ENCODE data around the gene RAD9A. TPM values are rescaled to one million over a fixed set of nuclear protein-coding genes. Genes with fewer than 3 reads are reported as not detected.

RAD9A gene
- total RNA-seq, 1 experiment from 2014 or later, result 11.7 TPM

GRCh38 chr11:67367761-67368227 lies 24.0 kb upstream of the RAD9A start:
- peaks cover 24% of the 10 kb centered on the region for H3K4me1 ChIP-seq
- no peak overlapping the region for H3K4me3 ChIP-seq
- no peak overlapping the region for H3K27ac ChIP-seq
- peaks cover 8% of the 10 kb centered on the region; the same call in 1 of the 2 replicates for H3K36me3 ChIP-seq
- no peaks in the 10 kb centered on the region for H3K9me3 ChIP-seq (replicated peaks)
- no peaks in the 10 kb centered on the region for H3K27me3 ChIP-seq
- no peak for DNase-seq

- Histone ChIP-seq H3K4me3 (no peak overlapping the region), H3K9me3 (replicated peaks) (no peaks in the 10 kb centered on the region), H3K27me3 (no peaks in the 10 kb centered on the region), H3K36me3 (peaks cover 8% of the 10 kb centered on the region; the same call in 1 of the 2 replicates), H3K4me1 (peaks cover 24% of the 10 kb centered on the region), H3K27ac (no peak overlapping the region)
- no peak for DNase-seq
These were observed 23.2 kb upstream of the RAD9A start for GRCh38 chr11:67368621-67369020.

GRCh38 chr11:67369275-67369674 lies 22.5 kb upstream of the RAD9A start:
- H3K27ac ChIP-seq, result no peak overlapping the region
- H3K27me3 ChIP-seq, result no peaks in the 10 kb centered on the region
- DNase-seq, result no peak
- no peaks in the 10 kb centered on the region for H3K9me3 ChIP-seq (replicated peaks)
- peaks cover 24% of the 10 kb centered on the region for H3K4me1 ChIP-seq
- H3K36me3 ChIP-seq, result peaks cover 8% of the 10 kb centered on the region; the same call in 1 of the 2 replicates
- H3K4me3 ChIP-seq, result no peak overlapping the region

GRCh38 chr11:67369801-67370284 lies 21.9 kb upstream of the RAD9A start:
- DNase-seq, result no peak
- H3K27ac ChIP-seq, result no peak overlapping the region
- H3K4me3 ChIP-seq, result no peak overlapping the region
- H3K27me3 ChIP-seq, result no peaks in the 10 kb centered on the region
- H3K36me3 ChIP-seq, result peaks cover 8% of the 10 kb centered on the region; the same call in 1 of the 2 replicates
- no peaks in the 10 kb centered on the region for H3K9me3 ChIP-seq (replicated peaks)
- peaks cover 30% of the 10 kb centered on the region for H3K4me1 ChIP-seq

GRCh38 chr11:67370351-67371076 lies 21.3 kb upstream of the RAD9A start:
- Histone ChIP-seq H3K27ac (peak overlapping the region; percentile 13; the same call in 1 of the 2 replicates), H3K4me1 (peaks cover 30% of the 10 kb centered on the region), H3K36me3 (0 out of 2 replicates have a peak, but pooled peaks cover 8% of the 10 kb centered on the region), H3K4me3 (no peak overlapping the region), H3K27me3 (no peaks in the 10 kb centered on the region), H3K9me3 (replicated peaks) (no peaks in the 10 kb centered on the region)
- DNase-seq, result peak; percentile 50 to 58

- peak; percentile 29 to 57 for DNase-seq
- Histone ChIP-seq H3K27ac (no peak overlapping the region; the same call in 1 of the 2 replicates), H3K9me3 (replicated peaks) (no peaks in the 10 kb centered on the region), H3K4me3 (no peak overlapping the region), H3K4me1 (peaks cover 33% of the 10 kb centered on the region), H3K36me3 (0 out of 2 replicates have a peak, but pooled peaks cover 8% of the 10 kb centered on the region), H3K27me3 (no peaks in the 10 kb centered on the region)
These were observed 20.4 kb upstream of the RAD9A start for GRCh38 chr11:67371189-67371910.

- Histone ChIP-seq H3K27ac (peak overlapping the region; percentile 51), H3K27me3 (no peaks in the 10 kb centered on the region), H3K9me3 (replicated peaks) (no peaks in the 10 kb centered on the region), H3K36me3 (0 out of 2 replicates have a peak, but pooled peaks cover 8% of the 10 kb centered on the region), H3K4me3 (peak overlapping the region; percentile 99), H3K4me1 (peaks cover 37% of the 10 kb centered on the region)
- DNase-seq, result no peak
These were observed 19.9 kb upstream of the RAD9A start for GRCh38 chr11:67371911-67372320.

GRCh38 chr11:67372321-67372992 lies 19.3 kb upstream of the RAD9A start:
- DNase-seq, result peak; percentile 66 to 68
- Histone ChIP-seq H3K4me1 (peaks cover 38% of the 10 kb centered on the region), H3K27ac (peak overlapping the region; percentile 81)

GRCh38 chr11:67372993-67373647 lies 18.7 kb upstream of the RAD9A start, which contains the start of gene CLCF1:
Gene CLCF1, minus strand, starts transcription at chr11:67373598. Its CDS starts 59 bp downstream, at chr11:67373539.
- no peaks in the 10 kb centered on the region for H3K27me3 ChIP-seq
- no peaks in the 10 kb centered on the region for H3K9me3 ChIP-seq (replicated peaks)
- 0 out of 2 replicates have a peak, but pooled peaks cover 8% of the 10 kb centered on the region for H3K36me3 ChIP-seq
- peaks cover 43% of the 10 kb centered on the region for H3K4me1 ChIP-seq
- H3K4me3 ChIP-seq, result peak within 1 kb of the TSS; percentile 99
- peak; percentile 66 to 69 for DNase-seq
- peak within 1 kb of the TSS; percentile 81 for H3K27ac ChIP-seq

More at GRCh38 chr11:67372321-67372992, 19.3 kb upstream of the RAD9A start:
- Histone ChIP-seq H3K27me3 (no peaks in the 10 kb centered on the region), H3K36me3 (0 out of 2 replicates have a peak, but pooled peaks cover 8% of the 10 kb centered on the region), H3K9me3 (replicated peaks) (no peaks in the 10 kb centered on the region), H3K4me3 (peak overlapping the region; percentile 99)

GRCh38 chr11:67373648-67374570 lies 17.9 kb upstream of the RAD9A start:
- Histone ChIP-seq H3K27me3 (no peaks in the 10 kb centered on the region), H3K4me1 (peaks cover 44% of the 10 kb centered on the region), H3K4me3 (peak overlapping the region; percentile 99), H3K36me3 (0 out of 2 replicates have a peak, but pooled peaks cover 8% of the 10 kb centered on the region), H3K9me3 (replicated peaks) (no peaks in the 10 kb centered on the region), H3K27ac (peak overlapping the region; percentile 81)
- peak; percentile 88 to 90 for DNase-seq

GRCh38 chr11:67374571-67375281 lies 17.1 kb upstream of the RAD9A start:
- 0 out of 2 replicates have a peak, but pooled peaks cover under 1% of the 10 kb centered on the region for H3K36me3 ChIP-seq
- peak overlapping the region; percentile 99 for H3K4me3 ChIP-seq
- DNase-seq, result no peak
- no peaks in the 10 kb centered on the region for H3K27me3 ChIP-seq
- H3K27ac ChIP-seq, result peak overlapping the region; percentile 81
- H3K9me3 ChIP-seq (replicated peaks), result no peaks in the 10 kb centered on the region
- peaks cover 43% of the 10 kb centered on the region for H3K4me1 ChIP-seq

GRCh38 chr11:67375320-67376055 lies 16.3 kb upstream of the RAD9A start:
- no peaks in the 10 kb centered on the region for H3K9me3 ChIP-seq (replicated peaks)
- no peaks in the 10 kb centered on the region for H3K27me3 ChIP-seq
- H3K36me3 ChIP-seq, result no peaks in the 10 kb centered on the region
- H3K4me1 ChIP-seq, result peaks cover 38% of the 10 kb centered on the region
- H3K27ac ChIP-seq, result no peak overlapping the region
- no peak overlapping the region for H3K4me3 ChIP-seq
- DNase-seq, result no peak
